ENCODE results near the gene HMCN2.
"Not testable (repeated sequence)": the region's sequence is repeated elsewhere in the genome, so short reads cannot be mapped to it uniquely, and the experiment has no call there.

- TF ChIP-seq EZH2 (IDR thresholded peaks at IDR 0.05; ENCODE audit: borderline replicate concordance, low read depth, low read length, severe bottlenecking); MAX (IDR thresholded peaks at IDR 0.05; ENCODE audit: insufficient read depth, insufficient read length); POLR2A (IDR thresholded peaks at IDR 0.05; ENCODE audit: low read depth, low read length); POLR2AphosphoS5 (IDR thresholded peaks at IDR 0.05; ENCODE audit: insufficient read depth, low read depth, low read length); CTCF (IDR thresholded peaks at IDR 0.05; ENCODE audit: extremely low read depth in 1 of 2, insufficient read depth in 1 of 2, low read depth in 1 of 2, low read length in 2 of 2): not testable (repeated sequence)
Observed at GRCh38 chr9:130434656-130435055, 169.1 kb downstream of the HMCN2 start.
